Suprapubic skin (tissue), 4 donors: ENCODE data around the gene DDX56. TPM values are rescaled to one million over a fixed set of nuclear protein-coding genes. Genes with fewer than 3 reads are reported as not detected.
A peak's percentile ranks its signal among the peaks of the same experiment; 100 is the strongest.

Experiments
- DNase-seq, 2 donors: peaks; one replicate each; pipeline ENCODE4 v3.0.0-alpha.2; 2019; ENCODE audit warnings: low spot score in 2 of 2
- H3K27ac ChIP-seq: fragments of 200-600 bp; sonication (generic); one replicate; pipeline ENCODE4 v1.5.1; 2019
- H3K27me3 ChIP-seq: fragments of 200-600 bp; sonication (generic); one replicate; pipeline ENCODE4 v1.5.1; 2019
- H3K36me3 ChIP-seq: fragments of 200-600 bp; sonication (generic); one replicate; pipeline ENCODE4 v1.5.1; 2019
- H3K4me1 ChIP-seq: fragments of 200-600 bp; sonication (generic); one replicate; pipeline ENCODE4 v1.5.1; 2019
- H3K4me3 ChIP-seq: fragments of 200-600 bp; sonication (generic); one replicate; pipeline ENCODE4 v1.5.1; 2019; ENCODE audit warnings: mild to moderate bottlenecking
- H3K9me3 ChIP-seq: fragments of 200-600 bp; sonication (generic); one replicate; pipeline ENCODE4 v1.5.1; 2019
- EP300 ChIP-seq: sonication (generic); formaldehyde crosslinking; IDR thresholded peaks from one replicate; pipeline ENCODE4 v1.6.1; 2017; ENCODE audit warnings: antibody characterized with exemption
- POLR2A ChIP-seq, 2 donors: fragments of 450-650 bp; IDR thresholded peaks; one replicate each; pipeline ENCODE4 v1.6.1; 2017; ENCODE audit warnings: antibody characterized with exemption in 2 of 2, mild to moderate bottlenecking in 2 of 2, moderate library complexity in 2 of 2
- POLR2AphosphoS5 ChIP-seq, 3 donors: sonication (generic); formaldehyde crosslinking; IDR thresholded peaks; one replicate each; pipeline ENCODE4 v1.6.1; 2017; ENCODE audit warnings: antibody characterized with exemption in 3 of 3
- WGBS: methylation state at CpG from one replicate; pipeline ENCODE4 v1.1.5; 2018; 5-methylcytosine and 5-hydroxymethylcytosine counted together
- total RNA-seq, 4 donors: library from RNA; depleted of rRNA; stranded (reverse); fragments of >200 nt; gene quantifications; one replicate each; pipeline ENCODE4 v1.1.0, GENCODE V29; 2016
- TF ChIP-seq, protein P1 (sequence below), 2 donors: fragments of 200-600 bp in 1 of 2; fragments of 450-650 bp in 1 of 2; sonication (generic) in 1 of 2; IDR thresholded peaks; one replicate each; pipeline ENCODE4 v1.5.1; 2016 to 2019; ENCODE audit warnings: antibody characterized with exemption in 2 of 2, mild to moderate bottlenecking in 1 of 2, moderate library complexity in 1 of 2

The DDX56 gene
- total RNA-seq, 4 donors from 2014 or later, result 58.3 to 109 (median 69.5) TPM

DNA sequence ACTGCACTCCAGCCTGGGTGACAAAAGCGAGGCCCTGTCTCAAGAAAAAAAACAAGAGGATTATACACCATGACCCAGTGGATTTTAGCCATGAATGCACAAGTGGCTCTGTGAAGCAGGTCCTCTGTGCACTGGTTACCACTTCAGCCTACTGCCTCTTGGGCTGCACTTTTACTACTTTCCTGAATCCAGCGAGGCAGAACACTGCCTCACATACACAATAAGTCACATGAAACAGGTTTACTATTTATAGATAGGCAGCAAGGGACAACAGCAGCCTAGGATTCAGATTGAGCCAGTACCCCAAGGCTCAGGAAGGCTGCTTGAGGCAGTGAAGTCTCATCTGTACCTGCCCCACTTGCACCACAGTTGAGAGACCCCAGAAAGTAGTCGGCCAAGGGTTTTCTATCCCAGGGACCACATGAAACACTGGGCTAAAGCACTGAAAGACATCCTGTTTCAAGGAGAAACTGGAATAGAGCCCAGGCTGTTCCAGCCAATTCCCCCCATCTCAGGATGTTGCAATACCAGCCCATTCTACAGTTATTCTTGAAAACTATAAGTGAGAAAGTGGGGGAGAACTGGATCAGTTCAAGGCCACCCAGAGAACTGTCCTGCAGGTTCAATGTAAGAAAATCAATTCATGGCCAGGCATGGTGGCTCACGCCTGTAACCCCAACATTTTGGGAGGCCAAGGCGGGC lies 22.4 kb upstream of the DDX56 start:
- no peaks in the 10 kb centered on the region for H3K36me3 ChIP-seq
- H3K9me3 ChIP-seq, result no peaks in the 10 kb centered on the region
- no peak overlapping the region for H3K4me3 ChIP-seq
- no peaks in the 10 kb centered on the region for H3K4me1 ChIP-seq
- peak in 1 of 2 donors; percentile 23 for DNase-seq
- no peak overlapping the region for H3K27ac ChIP-seq
- H3K27me3 ChIP-seq, result no peaks in the 10 kb centered on the region
- 71% methylated on average over 5 of the region's 5 CpGs for WGBS
- TF ChIP-seq POLR2AphosphoS5 (IDR thresholded peaks at IDR 0.05), result no peak
- no peak for TF ChIP-seq EP300
- TF ChIP-seq, protein P1, sequence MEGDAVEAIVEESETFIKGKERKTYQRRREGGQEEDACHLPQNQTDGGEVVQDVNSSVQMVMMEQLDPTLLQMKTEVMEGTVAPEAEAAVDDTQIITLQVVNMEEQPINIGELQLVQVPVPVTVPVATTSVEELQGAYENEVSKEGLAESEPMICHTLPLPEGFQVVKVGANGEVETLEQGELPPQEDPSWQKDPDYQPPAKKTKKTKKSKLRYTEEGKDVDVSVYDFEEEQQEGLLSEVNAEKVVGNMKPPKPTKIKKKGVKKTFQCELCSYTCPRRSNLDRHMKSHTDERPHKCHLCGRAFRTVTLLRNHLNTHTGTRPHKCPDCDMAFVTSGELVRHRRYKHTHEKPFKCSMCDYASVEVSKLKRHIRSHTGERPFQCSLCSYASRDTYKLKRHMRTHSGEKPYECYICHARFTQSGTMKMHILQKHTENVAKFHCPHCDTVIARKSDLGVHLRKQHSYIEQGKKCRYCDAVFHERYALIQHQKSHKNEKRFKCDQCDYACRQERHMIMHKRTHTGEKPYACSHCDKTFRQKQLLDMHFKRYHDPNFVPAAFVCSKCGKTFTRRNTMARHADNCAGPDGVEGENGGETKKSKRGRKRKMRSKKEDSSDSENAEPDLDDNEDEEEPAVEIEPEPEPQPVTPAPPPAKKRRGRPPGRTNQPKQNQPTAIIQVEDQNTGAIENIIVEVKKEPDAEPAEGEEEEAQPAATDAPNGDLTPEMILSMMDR (IDR thresholded peaks at IDR 0.05), result no peak
- no peak for TF ChIP-seq POLR2A (IDR thresholded peaks at IDR 0.05)

GRCh38 chr7:44590910-44591309 lies 17.2 kb upstream of the DDX56 start:
- TF ChIP-seq POLR2AphosphoS5 (IDR thresholded peaks at IDR 0.05) (no peak), POLR2A (IDR thresholded peaks at IDR 0.05) (no peak), EP300 (no peak)
- TF ChIP-seq, protein P1 (IDR thresholded peaks at IDR 0.05), result no peak
- Histone ChIP-seq H3K36me3 (no peaks in the 10 kb centered on the region), H3K4me3 (no peak overlapping the region), H3K27ac (no peak overlapping the region), H3K27me3 (no peaks in the 10 kb centered on the region), H3K9me3 (no peaks in the 10 kb centered on the region), H3K4me1 (peaks cover 2% of the 10 kb centered on the region)
- 65% methylated on average over 1 of the region's 1 CpG for WGBS
- no peak for DNase-seq

DNA sequence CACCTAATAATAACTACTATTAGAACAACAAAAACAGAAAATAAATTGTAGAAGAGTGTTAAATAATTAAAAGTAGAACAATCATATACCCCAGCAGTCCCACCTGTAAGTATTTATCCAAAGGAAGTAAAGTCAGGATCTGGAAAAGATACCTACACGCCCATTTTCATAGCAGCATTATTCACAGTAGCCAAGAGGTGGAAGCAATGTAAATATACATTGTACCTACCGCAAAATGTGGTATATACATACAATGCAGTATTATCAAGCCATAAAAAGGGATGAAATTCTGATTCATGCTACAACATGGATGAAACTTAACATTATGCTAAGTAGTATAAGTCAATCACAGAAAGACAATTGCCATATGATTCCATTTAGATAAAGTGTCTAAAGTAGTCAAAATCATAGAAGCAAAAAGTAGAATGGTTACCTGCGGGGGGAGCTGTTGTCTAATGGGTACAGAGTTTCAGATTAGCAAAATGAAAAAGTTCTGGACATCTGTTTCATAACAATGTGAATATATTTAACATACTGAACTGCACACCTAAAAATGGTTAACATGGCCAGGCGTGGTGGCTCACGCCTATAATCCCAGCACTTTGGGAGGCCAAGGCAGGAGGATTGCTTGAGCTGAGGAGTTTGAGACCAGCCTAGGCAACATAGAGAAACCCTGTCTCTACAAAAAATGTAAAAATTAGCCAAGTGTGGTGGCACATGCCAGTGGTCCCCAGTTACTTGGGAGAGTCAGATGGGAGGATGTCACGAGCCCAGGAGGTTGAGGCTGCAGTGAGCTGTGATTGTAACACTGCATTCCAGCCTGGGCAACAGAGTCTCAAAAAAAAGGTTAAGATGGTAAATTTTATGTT lies 14.4 kb upstream of the DDX56 start:
- Histone ChIP-seq H3K27me3 (no peaks in the 10 kb centered on the region), H3K27ac (no peak overlapping the region), H3K9me3 (no peaks in the 10 kb centered on the region), H3K4me3 (no peak overlapping the region), H3K36me3 (no peaks in the 10 kb centered on the region), H3K4me1 (peaks cover 2% of the 10 kb centered on the region)
- no peak for DNase-seq
- TF ChIP-seq, protein P1 (IDR thresholded peaks at IDR 0.05), result peak; percentile 44 to 61
- TF ChIP-seq POLR2AphosphoS5 (IDR thresholded peaks at IDR 0.05), result no peak
- TF ChIP-seq EP300, result no peak
- no peak for TF ChIP-seq POLR2A (IDR thresholded peaks at IDR 0.05)
- 18% methylated on average over 6 of the region's 6 CpGs for WGBS

GRCh38 chr7:44583146-44583865 lies 9.6 kb upstream of the DDX56 start:
- TF ChIP-seq EP300 (no peak), POLR2A (IDR thresholded peaks at IDR 0.05) (no peak), POLR2AphosphoS5 (IDR thresholded peaks at IDR 0.05) (no peak)
- TF ChIP-seq, protein P1 (IDR thresholded peaks at IDR 0.05), result no peak
- H3K27me3 ChIP-seq, result no peaks in the 10 kb centered on the region
- DNase-seq, result no peak
- H3K27ac ChIP-seq, result peak overlapping the region; percentile 94
- H3K36me3 ChIP-seq, result peaks cover 17% of the 10 kb centered on the region
- peaks cover 17% of the 10 kb centered on the region for H3K4me1 ChIP-seq
- H3K9me3 ChIP-seq, result no peaks in the 10 kb centered on the region
- 87% methylated on average over 13 of the region's 13 CpGs for WGBS
- peak overlapping the region; percentile 77 for H3K4me3 ChIP-seq
